Neural progenitor cell (in vitro differentiated cells): ENCODE results near the gene SLC41A3. TPM values are rescaled to one million over a fixed set of nuclear protein-coding genes. Genes with fewer than 3 reads are reported as not detected.
A peak's percentile ranks its signal among the peaks of the same experiment; 100 is the strongest.
"Not testable (repeated sequence)": the region's sequence is repeated elsewhere in the genome, so short reads cannot be mapped to it uniquely, and the experiment has no call there.

ENCODE experiments used
- DNase-seq: peaks from one replicate; pipeline ENCODE4 v3.0.0-alpha.2; 2016; ENCODE audit warnings: low spot score
- H2AFZ ChIP-seq: fragments of 200-600 bp; sonication (generic); replicated peaks from 2 replicates; pipeline ENCODE4 v1.6.1; 2016; ENCODE audit warnings: antibody characterized with exemption
- H3F3A ChIP-seq: fragments of 200-600 bp; sonication (generic); 2 replicates; pipeline ENCODE4 v1.6.1; 2016; ENCODE audit warnings: antibody characterized with exemption, low read depth
- H3K27ac ChIP-seq: fragments of 200-600 bp; sonication (generic); 2 replicates; pipeline ENCODE4 v1.5.1; 2016; ENCODE audit warnings: mild to moderate bottlenecking
- H3K27me3 ChIP-seq: fragments of 200-600 bp; sonication (generic); 2 replicates; pipeline ENCODE4 v1.6.1; 2016; ENCODE audit warnings: mild to moderate bottlenecking, moderate library complexity
- H3K36me3 ChIP-seq: fragments of 200-600 bp; sonication (generic); 2 replicates; pipeline ENCODE4 v1.5.1; 2016
- H3K4me1 ChIP-seq: fragments of 200-600 bp; sonication (generic); 2 replicates; pipeline ENCODE4 v1.6.1; 2016; ENCODE audit warnings: mixed run types
- H3K4me2 ChIP-seq: fragments of 200-600 bp; sonication (generic); 2 replicates; pipeline ENCODE4 v1.6.1; 2016
- H3K4me3 ChIP-seq: fragments of 200-600 bp; sonication (generic); 2 replicates; pipeline ENCODE4 v1.5.1; 2016
- H3K79me2 ChIP-seq: fragments of 200-600 bp; sonication (generic); 2 replicates; pipeline ENCODE4 v1.6.1; 2016; ENCODE audit warnings: low read depth
- H3K9ac ChIP-seq: fragments of 200-600 bp; sonication (generic); 2 replicates; pipeline ENCODE4 v1.6.1; 2016
- H3K9me3 ChIP-seq: fragments of 200-600 bp; sonication (generic); 2 replicates; pipeline ENCODE4 v1.5.1; 2016; ENCODE audit warnings: low read depth
- H4K20me1 ChIP-seq: fragments of 200-600 bp; sonication (generic); 2 replicates; pipeline ENCODE4 v1.6.1; 2016; ENCODE audit warnings: low read depth
- H3K27ac Mint-ChIP-seq: 3 replicates; pipeline ENCODE4 v1.8.0; 2021; ENCODE audit warnings: mixed read lengths
- H3K27me3 Mint-ChIP-seq: 2 replicates; pipeline ENCODE4 v1.8.0; 2022; ENCODE audit warnings: low read depth, mild to moderate bottlenecking, inconsistent platforms, moderate library complexity, mixed read lengths; ENCODE audit not compliant: insufficient read depth
- H3K36me3 Mint-ChIP-seq: 3 replicates; pipeline ENCODE4 v1.8.0; 2021; ENCODE audit warnings: mixed read lengths
- H3K4me1 Mint-ChIP-seq: 3 replicates; pipeline ENCODE4 v1.8.0; 2021; ENCODE audit warnings: mixed read lengths
- H3K4me3 Mint-ChIP-seq: 3 replicates; pipeline ENCODE4 v1.8.0; 2021; ENCODE audit warnings: mild to moderate bottlenecking, moderate library complexity, mixed read lengths
- H3K9me3 Mint-ChIP-seq: 3 replicates; pipeline ENCODE4 v1.8.0; 2020; ENCODE audit warnings: mixed read lengths
- CTCF ChIP-seq: fragments of 200-600 bp; sonication (generic); IDR thresholded peaks from 2 replicates; pipeline ENCODE4 v1.5.1; 2017; ENCODE audit warnings: antibody characterized with exemption, mild to moderate bottlenecking
- EZH2 ChIP-seq: fragments of 200-600 bp; sonication (generic); IDR thresholded peaks from 2 replicates; pipeline ENCODE4 v1.6.1; 2017; ENCODE audit warnings: antibody characterized with exemption, mild to moderate bottlenecking, moderate library complexity
- EZH2phosphoT487 ChIP-seq: fragments of 200-600 bp; sonication (generic); IDR thresholded peaks from 2 replicates; pipeline ENCODE4 v1.6.1; 2017; ENCODE audit warnings: antibody characterized with exemption
- small RNA-seq: library from RNA; depleted of rRNA; stranded (forward); fragments of <200 nt; gene quantifications from one replicate; pipeline ENCODE3, GENCODE V24; 2015
- total RNA-seq: library from RNA; depleted of rRNA; stranded (reverse); fragments of >200 nt; gene quantifications from 2 replicates; pipeline ENCODE4 v1.2.3, GENCODE V29; 2015; ENCODE audit warnings: low replicate concordance

Gene SLC41A3
- total RNA-seq, 1 donor from 2014 or later, result 24.9 TPM

GRCh38 chr3:125958511-125959316 lies 125.2 kb downstream of the SLC41A3 start:
- peaks cover 10% of the 10 kb centered on the region for H3K27me3 Mint-ChIP-seq

GRCh38 chr3:125957674-125958510 lies 126.0 kb downstream of the SLC41A3 start:
- H3K4me1 Mint-ChIP-seq, result peaks cover 5% of the 10 kb centered on the region
- H3K79me2 ChIP-seq, result no peaks in the 10 kb centered on the region
- DNase-seq, result peak; percentile 47
- peak overlapping the region; percentile 33 for H3K4me3 ChIP-seq
- H2AFZ ChIP-seq, result no peak overlapping the region
- H4K20me1 ChIP-seq, result no peaks in the 10 kb centered on the region
- peaks cover 59% of the 10 kb centered on the region for H3K27me3 ChIP-seq
- H3K36me3 ChIP-seq, result no peaks in the 10 kb centered on the region
- no peaks in the 10 kb centered on the region for H3F3A ChIP-seq
- peaks cover 10% of the 10 kb centered on the region for H3K27me3 Mint-ChIP-seq
- peak overlapping the region; percentile 67 for H3K4me2 ChIP-seq
- peak; percentile 50 for TF ChIP-seq EZH2
- TF ChIP-seq CTCF, result no peak
- TF ChIP-seq EZH2phosphoT487, result no peak
- no peak overlapping the region for H3K9ac ChIP-seq
- no peaks in the 10 kb centered on the region for H3K9me3 ChIP-seq
- H3K27ac Mint-ChIP-seq, result no peak overlapping the region
- H3K27ac ChIP-seq, result no peak overlapping the region
- no peaks in the 10 kb centered on the region for H3K4me1 ChIP-seq
- H3K9me3 Mint-ChIP-seq, result peaks cover 8% of the 10 kb centered on the region
- no peaks in the 10 kb centered on the region for H3K36me3 Mint-ChIP-seq
- H3K4me3 Mint-ChIP-seq, result peak overlapping the region; percentile 33

More at GRCh38 chr3:125958511-125959316, 125.2 kb downstream of the SLC41A3 start:
- Histone ChIP-seq H3K79me2 (no peaks in the 10 kb centered on the region), H3K36me3 (no peaks in the 10 kb centered on the region), H3K27ac (no peak overlapping the region), H3K27me3 (peaks cover 64% of the 10 kb centered on the region), H3K4me2 (peak overlapping the region; percentile 55), H3K9me3 (no peaks in the 10 kb centered on the region), H4K20me1 (no peaks in the 10 kb centered on the region), H3K9ac (no peak overlapping the region), H3K4me1 (no peaks in the 10 kb centered on the region), H3F3A (no peaks in the 10 kb centered on the region), H2AFZ (no peak overlapping the region), H3K4me3 (no peak overlapping the region)
- DNase-seq, result no peak
- H3K4me1 Mint-ChIP-seq, result peaks cover 3% of the 10 kb centered on the region
- H3K4me3 Mint-ChIP-seq, result no peak overlapping the region
- H3K36me3 Mint-ChIP-seq, result no peaks in the 10 kb centered on the region
- peaks cover 8% of the 10 kb centered on the region for H3K9me3 Mint-ChIP-seq
- no peak overlapping the region for H3K27ac Mint-ChIP-seq
- no peak for TF ChIP-seq EZH2
- TF ChIP-seq CTCF, result no peak
- no peak for TF ChIP-seq EZH2phosphoT487

GRCh38 chr3:125957020-125957419 lies 126.9 kb downstream of the SLC41A3 start:
- H3K27ac Mint-ChIP-seq, H3K4me1 Mint-ChIP-seq, H3F3A ChIP-seq, H2AFZ ChIP-seq, H4K20me1 ChIP-seq, H3K9ac ChIP-seq, H3K36me3 Mint-ChIP-seq, H3K4me3 ChIP-seq, H3K4me1 ChIP-seq, H3K4me2 ChIP-seq, H3K27ac ChIP-seq, DNase-seq, H3K36me3 ChIP-seq, H3K9me3 Mint-ChIP-seq, H3K79me2 ChIP-seq, H3K27me3 Mint-ChIP-seq, H3K9me3 ChIP-seq: not testable (repeated sequence)
- peaks cover 65% of the 10 kb centered on the region for H3K27me3 ChIP-seq
- H3K4me3 Mint-ChIP-seq, result peak overlapping the region; percentile 33

Small RNAs within 50 kb of the gene (small RNA-seq; reads per million reads assigned to genes)
- not detected for gene AC092903.1

Other genes starting within 250 kb of the SLC41A3 start
- gene ROPN1B, start 114.9 kb downstream of the SLC41A3 start, total RNA-seq, result 0.12 TPM in 1 of 2 replicates, not detected in the other
- gene ALDH1L1, start 96.5 kb upstream of the SLC41A3 start, total RNA-seq, result 0.31 and 0.60 TPM in 2 replicates